Large intestine (tissue), 3 donors: ENCODE data around the gene LGALS7. TPM values are rescaled to one million over a fixed set of nuclear protein-coding genes. Genes with fewer than 3 reads are reported as not detected.
A peak's percentile ranks its signal among the peaks of the same experiment; 100 is the strongest.
"Not testable (repeated sequence)": the region's sequence is repeated elsewhere in the genome, so short reads cannot be mapped to it uniquely, and the experiment has no call there.

ENCODE experiments used
- DNase-seq, 2 donors: peaks; one replicate each; pipeline versions ENCODE4 v3.0.0 to v3.0.0-alpha.2; 2013
- H3K27ac ChIP-seq: one replicate; pipeline ENCODE4 v1.5.1; 2013; ENCODE audit warnings: low read length
- H3K27me3 ChIP-seq: 2 replicates; pipeline ENCODE4 v1.6.1; 2013; ENCODE audit warnings: low read length; ENCODE audit not compliant: control insufficient read depth, insufficient read depth
- H3K36me3 ChIP-seq: 2 replicates; pipeline ENCODE4 v1.6.1; 2013; ENCODE audit warnings: low read length; ENCODE audit not compliant: control insufficient read depth, insufficient read depth
- H3K4me1 ChIP-seq: one replicate; pipeline ENCODE4 v1.6.1; 2013; ENCODE audit warnings: low read length; ENCODE audit not compliant: control insufficient read depth, insufficient read depth
- H3K4me3 ChIP-seq: one replicate; pipeline ENCODE4 v1.5.1; 2013; ENCODE audit warnings: low read length
- H3K9me3 ChIP-seq: one replicate; pipeline ENCODE4 v1.6.1; 2013; ENCODE audit warnings: mild to moderate bottlenecking, low read depth, low read length, moderate library complexity; ENCODE audit not compliant: control insufficient read depth
- WGBS: methylation state at CpG from one replicate; pipeline ENCODE4 v1.1.5; 2013; ENCODE audit warnings: low lambda C conversion rate; ENCODE audit not compliant: insufficient coverage; 5-methylcytosine and 5-hydroxymethylcytosine counted together
- polyA plus RNA-seq: library from polyadenylated mRNA; unstranded; fragments of 120-200 nt; gene quantifications from one replicate; pipeline ENCODE4 v1.2.1, GENCODE V29; 2013

The LGALS7 gene
- polyA plus RNA-seq, 1 donor = 5.6 TPM

- Histone ChIP-seq H3K4me3 (peak overlapping the region; percentile 68), H3K4me1 (peaks cover 61% of the 10 kb centered on the region), H3K36me3 (peaks cover 30% of the 10 kb centered on the region), H3K27ac (peak overlapping the region; percentile 89), H3K27me3 (no peaks in the 10 kb centered on the region), H3K9me3 (peaks cover 6% of the 10 kb centered on the region)
- peak in 1 of 2 donors; percentile 65 for DNase-seq
- WGBS = 44% methylated on average over 3 of the region's 18 CpGs
These were observed 38.9 kb upstream of the LGALS7 start for GRCh38 chr19:38812009-38812840.

DNA sequence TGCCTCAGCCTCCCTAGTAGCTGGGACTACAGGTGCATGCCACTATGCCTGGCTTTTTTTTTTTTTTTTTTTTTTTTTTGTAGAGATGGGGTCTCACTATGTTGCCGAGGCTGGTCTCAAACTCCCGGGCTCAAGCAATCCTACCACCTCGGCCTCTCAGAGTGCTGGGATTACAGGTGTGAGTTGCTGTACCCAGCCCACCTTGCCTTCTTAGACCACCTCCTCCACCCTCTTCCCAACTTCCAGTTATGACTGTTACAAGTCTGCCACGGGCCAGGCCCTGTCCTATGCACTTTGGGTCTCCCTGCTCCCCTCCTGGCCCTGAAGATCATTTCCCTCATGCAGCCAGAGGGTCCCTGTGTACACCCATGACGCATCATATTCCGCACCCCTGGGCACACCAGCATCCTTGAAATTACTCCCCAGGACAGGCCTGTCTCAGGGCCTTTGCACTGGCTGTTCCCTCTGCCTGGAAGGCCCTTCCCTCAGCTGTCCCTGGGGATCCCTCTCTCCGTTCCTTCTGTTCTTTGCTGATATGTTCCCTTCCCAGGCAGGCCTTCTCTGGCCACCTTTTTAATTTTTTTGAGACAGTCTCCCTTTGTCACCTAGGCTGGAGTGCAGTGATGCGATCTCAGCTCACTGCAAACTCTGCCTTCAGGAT, 36.4 kb upstream of the LGALS7 start:
- H3K27ac ChIP-seq = peak overlapping the region; percentile 30
- DNase-seq = no peak
- H3K36me3 ChIP-seq = peaks cover 32% of the 10 kb centered on the region
- peaks cover 3% of the 10 kb centered on the region for H3K9me3 ChIP-seq
- no CpG with 5 or more reads among the region's 8 CpGs for WGBS
- peak overlapping the region; percentile 19 for H3K4me3 ChIP-seq
- peaks cover 46% of the 10 kb centered on the region for H3K4me1 ChIP-seq
- H3K27me3 ChIP-seq = no peaks in the 10 kb centered on the region

DNA sequence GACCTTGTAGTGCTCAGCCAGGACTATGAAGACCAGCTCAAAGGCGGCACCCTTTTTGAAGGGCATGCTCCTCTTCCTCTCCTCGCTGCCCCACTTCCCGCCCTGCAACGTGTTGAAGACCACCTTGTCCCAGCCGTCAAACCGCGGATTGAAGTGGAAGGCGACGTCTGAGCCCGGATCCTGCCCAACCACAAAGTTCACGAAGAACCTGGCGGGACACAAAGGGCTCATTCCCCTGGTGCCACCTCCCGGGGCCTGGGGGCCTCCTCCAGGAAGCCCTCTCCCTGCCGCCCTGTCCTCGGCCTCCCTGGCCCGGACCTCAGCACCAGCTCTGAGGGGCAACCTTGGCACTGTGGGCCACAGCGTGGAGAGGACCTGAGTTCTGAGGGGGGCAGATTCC, 35.4 kb upstream of the LGALS7 start:
- no CpG with 5 or more reads among the region's 17 CpGs for WGBS
- H3K4me1 ChIP-seq = peaks cover 37% of the 10 kb centered on the region
- peaks cover 41% of the 10 kb centered on the region for H3K36me3 ChIP-seq
- H3K27ac ChIP-seq = peak overlapping the region; percentile 85
- no peak for DNase-seq
- H3K4me3 ChIP-seq = no peak overlapping the region
- no peaks in the 10 kb centered on the region for H3K27me3 ChIP-seq
- H3K9me3 ChIP-seq = peaks cover 3% of the 10 kb centered on the region

DNA sequence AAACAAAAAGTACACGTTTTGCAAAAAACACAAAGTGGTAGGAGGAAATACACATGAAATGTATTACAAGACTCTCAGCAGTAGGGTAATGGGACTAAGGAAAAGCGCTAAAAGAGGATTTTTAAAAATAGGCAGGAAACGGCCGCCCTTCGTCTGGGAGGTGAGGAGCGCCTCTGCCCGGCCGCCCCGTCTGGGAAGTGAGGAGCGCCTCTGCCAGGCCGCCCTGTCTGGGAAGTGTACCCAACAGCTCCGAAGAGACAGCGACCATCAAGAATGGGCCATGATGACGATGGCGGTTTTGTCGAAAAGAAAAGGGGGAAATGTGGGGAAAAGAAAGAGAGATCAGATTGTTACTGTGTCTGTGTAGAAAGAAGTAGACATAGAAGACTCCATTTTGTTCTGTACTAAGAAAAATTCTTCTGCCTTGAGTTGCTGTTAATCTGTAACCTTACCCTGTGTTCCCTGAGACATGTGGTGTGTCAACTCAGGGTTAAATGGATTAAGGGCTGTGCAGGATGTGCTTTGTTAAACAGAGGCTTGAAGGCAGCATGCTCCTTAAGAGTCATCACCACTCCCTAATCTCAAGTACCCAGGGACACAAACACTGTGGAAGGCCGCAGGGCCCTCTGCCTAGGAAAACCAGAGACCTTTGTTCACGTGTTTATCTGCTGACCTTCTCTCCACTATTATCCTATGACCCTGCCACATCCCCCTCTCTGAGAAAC, 34.2 kb upstream of the LGALS7 start:
- Histone ChIP-seq H3K4me1 (peaks cover 30% of the 10 kb centered on the region), H3K27ac (peak overlapping the region; percentile 77), H3K36me3 (peaks cover 49% of the 10 kb centered on the region)
- H3K9me3 ChIP-seq, H3K4me3 ChIP-seq, H3K27me3 ChIP-seq: not testable (repeated sequence)
- peak in 1 of 2 donors; percentile 69 for DNase-seq
- WGBS = 57% methylated on average over 1 of the region's 18 CpGs

DNA sequence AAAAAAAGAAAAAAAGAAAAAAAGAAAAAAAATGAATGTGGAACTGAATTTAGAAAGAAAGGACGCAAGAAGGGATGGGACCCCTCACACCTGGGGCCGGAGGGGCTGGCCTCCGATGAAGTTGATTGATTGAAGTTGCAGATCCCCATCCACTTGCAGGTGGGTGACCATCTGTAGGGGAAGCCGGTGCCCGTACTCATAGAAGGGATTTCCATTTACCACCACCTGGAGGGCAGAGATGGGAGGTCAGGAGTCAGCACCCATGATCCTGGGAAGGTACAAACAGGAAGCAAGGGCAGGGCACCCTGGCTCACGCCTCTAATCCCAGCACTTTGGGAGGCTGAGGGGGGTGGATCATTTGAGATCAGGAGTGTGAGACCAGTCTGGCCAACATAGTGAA, 33.1 kb upstream of the LGALS7 start:
- Histone ChIP-seq H3K36me3 (peaks cover 61% of the 10 kb centered on the region), H3K4me1 (peaks cover 30% of the 10 kb centered on the region), H3K27me3 (no peaks in the 10 kb centered on the region), H3K4me3 (no peak overlapping the region), H3K9me3 (peaks cover 3% of the 10 kb centered on the region), H3K27ac (no peak overlapping the region)
- DNase-seq = no peak
- 80% methylated on average over 1 of the region's 6 CpGs for WGBS

DNA sequence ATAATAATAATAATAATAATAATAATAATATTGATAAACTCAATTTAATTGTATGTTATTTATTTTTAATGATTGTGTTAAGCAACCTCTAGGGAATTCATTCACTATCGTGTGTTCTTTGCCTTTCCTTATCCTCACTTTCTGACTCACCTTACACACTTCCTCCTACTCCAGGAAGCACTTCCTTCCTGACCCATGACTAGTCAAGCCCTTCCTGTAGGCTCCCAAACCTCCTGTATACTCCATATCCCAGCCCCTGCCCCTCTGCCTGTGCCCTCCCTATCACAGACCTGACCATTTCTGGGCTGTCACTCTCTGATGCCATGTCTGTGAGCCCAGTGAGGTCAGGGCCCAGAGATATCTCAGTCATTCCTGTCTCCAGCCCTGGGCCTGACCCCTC, 31.9 kb upstream of the LGALS7 start:
- H3K27me3 ChIP-seq = no peaks in the 10 kb centered on the region
- H3K36me3 ChIP-seq = peaks cover 66% of the 10 kb centered on the region
- no peak for DNase-seq
- peaks cover 3% of the 10 kb centered on the region for H3K9me3 ChIP-seq
- H3K27ac ChIP-seq = peak overlapping the region; percentile 51
- peaks cover 26% of the 10 kb centered on the region for H3K4me1 ChIP-seq
- no peak overlapping the region for H3K4me3 ChIP-seq
- WGBS = no CpG with 5 or more reads among the region's 1 CpG

- Histone ChIP-seq H3K4me3 (no peak overlapping the region), H3K27me3 (no peaks in the 10 kb centered on the region), H3K9me3 (no peaks in the 10 kb centered on the region), H3K36me3 (peaks cover 64% of the 10 kb centered on the region), H3K4me1 (peaks cover 17% of the 10 kb centered on the region), H3K27ac (no peak overlapping the region)
- no CpG with 5 or more reads among the region's 10 CpGs for WGBS
- DNase-seq = no peak
These were observed 30.2 kb upstream of the LGALS7 start for GRCh38 chr19:38803543-38803942.

DNA sequence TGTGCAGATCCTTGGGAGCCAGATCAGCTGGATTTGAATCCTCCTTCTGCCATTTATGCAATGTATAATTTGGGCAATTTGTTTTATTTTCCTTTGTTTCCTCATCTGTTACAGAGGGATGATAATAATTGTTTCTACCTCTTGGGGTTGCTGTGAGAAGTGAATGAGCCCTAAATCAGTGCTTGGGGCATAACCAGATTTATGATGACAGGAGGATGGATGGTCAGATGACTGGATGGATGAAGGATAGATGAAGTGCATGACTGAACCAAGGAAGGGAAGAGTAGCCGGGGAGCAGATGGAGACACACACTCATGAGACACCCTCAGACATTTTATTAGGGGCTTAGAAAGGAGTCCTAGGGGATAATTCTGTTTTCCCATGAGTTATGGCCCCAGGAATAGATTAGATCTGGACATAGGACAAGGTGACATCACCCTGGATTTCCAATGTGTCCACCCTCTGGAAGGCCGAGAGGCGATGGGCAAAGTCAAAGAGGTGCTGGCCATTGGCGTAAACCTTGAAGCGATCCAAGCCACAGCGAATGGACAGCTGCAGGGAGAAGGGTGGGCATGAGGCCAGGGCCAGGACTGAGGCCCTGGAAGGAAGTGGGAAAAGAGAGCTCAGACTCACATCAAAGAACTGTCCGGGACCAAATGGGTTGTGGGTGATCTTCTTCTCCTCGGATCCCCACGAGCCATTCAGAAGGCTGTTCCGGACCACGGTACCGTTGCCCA, 28.2 kb upstream of the LGALS7 start:
- no CpG with 5 or more reads among the region's 12 CpGs for WGBS
- H3K36me3 ChIP-seq = peaks cover 57% of the 10 kb centered on the region
- no peak for DNase-seq

DNA sequence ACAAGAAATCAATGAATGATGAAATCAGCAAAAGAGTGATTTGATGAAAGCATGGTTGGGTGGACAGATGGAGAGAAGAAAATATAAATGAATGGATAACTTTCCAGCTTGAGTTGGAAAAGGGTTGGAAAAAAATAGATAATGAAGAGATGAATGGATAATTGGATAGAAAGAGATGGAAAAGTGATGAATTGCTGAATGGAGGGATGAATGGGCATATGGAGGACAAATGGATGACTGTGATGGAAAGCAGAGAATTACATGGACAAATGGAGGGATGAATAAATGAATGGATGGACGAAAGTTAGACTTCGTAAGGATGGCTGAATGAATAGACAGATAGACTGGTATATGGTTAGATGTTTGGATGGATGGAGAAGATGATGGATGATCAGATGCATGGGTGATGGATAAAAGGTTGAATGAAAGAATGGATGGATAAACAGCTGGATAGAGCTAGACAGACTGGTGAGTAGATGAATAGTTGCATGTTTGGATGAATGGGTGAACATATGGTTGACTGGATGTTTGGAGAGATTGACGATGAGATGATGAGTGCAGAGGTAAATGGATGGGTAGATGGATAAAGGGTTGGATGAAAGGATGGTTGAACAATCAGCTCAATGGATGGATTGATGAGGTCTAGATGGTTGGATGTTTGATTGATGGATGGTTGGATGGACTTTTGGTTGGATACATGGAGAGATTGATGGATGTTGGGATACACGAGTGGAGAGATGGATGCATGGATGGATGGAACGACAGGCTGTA, 27.4 kb upstream of the LGALS7 start:
- H3K27ac ChIP-seq = no peak overlapping the region
- H3K4me1 ChIP-seq = peaks cover 5% of the 10 kb centered on the region
- H3K36me3 ChIP-seq = peaks cover 51% of the 10 kb centered on the region
- H3K4me3 ChIP-seq = no peak overlapping the region
- 93% methylated on average over 4 of the region's 5 CpGs for whole genome bisulfite sequencing
- no peak for DNase-seq
- H3K9me3 ChIP-seq = no peaks in the 10 kb centered on the region
- no peaks in the 10 kb centered on the region for H3K27me3 ChIP-seq

More for the DNA sequence above, 28.2 kb upstream of the LGALS7 start:
- no peak overlapping the region for H3K27ac ChIP-seq
- peaks cover 5% of the 10 kb centered on the region for H3K4me1 ChIP-seq
- H3K4me3 ChIP-seq = no peak overlapping the region
- H3K27me3 ChIP-seq = no peaks in the 10 kb centered on the region
- no peaks in the 10 kb centered on the region for H3K9me3 ChIP-seq
